SKM-1 (cell line): ENCODE data around the gene STK16.
A peak's percentile ranks its signal among the peaks of the same experiment; 100 is the strongest.
"Not testable (repeated sequence)": the region's sequence is repeated elsewhere in the genome, so short reads cannot be mapped to it uniquely, and the experiment has no call there.

ENCODE experiments used
- DNase-seq: peaks from one replicate; lab custom pipeline; 2025; ENCODE audit not compliant: unreplicated experiment; lab: John Stamatoyannopoulos, UW

The STK16 gene

GRCh38 chr2:219286436-219287115 is 41.3 kb downstream of the STK16 start:
- DNase-seq: no peak

GRCh38 chr2:219287116-219287440 is 41.8 kb downstream of the STK16 start:
- not testable (repeated sequence) for DNase-seq

- DNase-seq: no peak
These were observed 42.4 kb downstream of the STK16 start for GRCh38 chr2:219287580-219288265.

- no peak for DNase-seq
These were observed 43.9 kb downstream of the STK16 start for GRCh38 chr2:219289195-219289536.

GRCh38 chr2:219289537-219290361 is 44.5 kb downstream of the STK16 start:
- DNase-seq: no peak

- no peak for DNase-seq
These were observed 45.3 kb downstream of the STK16 start for GRCh38 chr2:219290381-219291171.

- no peak for DNase-seq
These were observed 46.1 kb downstream of the STK16 start for GRCh38 chr2:219291394-219291793.

GRCh38 chr2:219291910-219292490 is 46.7 kb downstream of the STK16 start:
- DNase-seq: no peak

- DNase-seq: no peak
These were observed 47.3 kb downstream of the STK16 start for GRCh38 chr2:219292616-219293015.

- DNase-seq: no peak
These were observed 48.5 kb downstream of the STK16 start for GRCh38 chr2:219293736-219294231.

GRCh38 chr2:219294356-219295351 is 49.4 kb downstream of the STK16 start:
- DNase-seq: peak; percentile 74

GRCh38 chr2:219296142-219296541 is 50.9 kb downstream of the STK16 start:
- no peak for DNase-seq

GRCh38 chr2:219296631-219297391 is 51.5 kb downstream of the STK16 start:
- no peak for DNase-seq

GRCh38 chr2:219297766-219298456 is 52.6 kb downstream of the STK16 start:
- DNase-seq: no peak

- peak; percentile 71 for DNase-seq
These were observed 53.6 kb downstream of the STK16 start for GRCh38 chr2:219298759-219299371.

GRCh38 chr2:219299372-219299760 is 54.1 kb downstream of the STK16 start:
- no peak for DNase-seq
